Activated naive CD4-positive, alpha-beta T cell treated with anti-CD3 and anti-CD28 coated beads, Interleukin-2, amount 50 U/mL, for 72 hours (primary cell): Measurements from ENCODE around the gene HPCAL1. TPM values are rescaled to one million over a fixed set of nuclear protein-coding genes. Genes with fewer than 3 reads are reported as not detected.
A peak's percentile ranks its signal among the peaks of the same experiment; 100 is the strongest.
"Not testable (repeated sequence)": the region's sequence is repeated elsewhere in the genome, so short reads cannot be mapped to it uniquely, and the experiment has no call there.

ENCODE experiments used
- ATAC-seq, 2 donors: fragments of 150-1000 bp; cut with Tn5 transposase; 2 replicates each; pipeline ENCODE4 v1.10.0; 2021; ENCODE audit warnings: mild to moderate bottlenecking in 2 of 2, moderate library complexity in 2 of 2
- DNase-seq, 2 donors: peaks; one replicate each; pipeline ENCODE4 v3.0.0; 2021 to 2022; ENCODE audit warnings: low spot score in 2 of 2
- H3K27ac Mint-ChIP-seq, 2 donors: one replicate each; pipeline ENCODE4 v1.8.0; 2022; ENCODE audit warnings: mild to moderate bottlenecking in 2 of 2, mixed read lengths in 2 of 2
- H3K36me3 Mint-ChIP-seq, 2 donors: one replicate each; pipeline ENCODE4 v1.8.0; 2022; ENCODE audit warnings: mixed read lengths in 2 of 2
- H3K9me3 Mint-ChIP-seq, 2 donors: one replicate each; pipeline ENCODE4 v1.8.0; 2022; ENCODE audit warnings: mixed read lengths in 2 of 2
- total RNA-seq, 2 donors: library from RNA; stranded (reverse); gene quantifications; one replicate each; pipeline ENCODE4 v1.2.3, GENCODE V29; 2022

The HPCAL1 gene
- total RNA-seq, 2 donors from 2014 or later: 46.0 to 96.5 TPM

- no peak for ATAC-seq
- H3K9me3 Mint-ChIP-seq: no peaks in the 10 kb centered on the region
Measured at GRCh38 chr2:10454505-10454904, 151.8 kb downstream of the HPCAL1 start.

GRCh38 chr2:10457195-10457594 lies 154.5 kb downstream of the HPCAL1 start:
- DNase-seq, H3K36me3 Mint-ChIP-seq, H3K9me3 Mint-ChIP-seq, H3K27ac Mint-ChIP-seq, ATAC-seq: not testable (repeated sequence)

More at GRCh38 chr2:10454505-10454904, 151.8 kb downstream of the HPCAL1 start:
- DNase-seq: no peak
- Mint-ChIP-seq H3K36me3 (peaks cover 0 to 4% of the 10 kb centered on the region in 2 donors), H3K27ac (peak overlapping the region in 1 of 2 donors; percentile 39)

- H3K9me3 Mint-ChIP-seq: no peaks in the 10 kb centered on the region
- no peak for DNase-seq
Measured at GRCh38 chr2:10457846-10458598, 155.3 kb downstream of the HPCAL1 start.

GRCh38 chr2:10460366-10460796 lies 157.7 kb downstream of the HPCAL1 start:
- no peaks in the 10 kb centered on the region for H3K9me3 Mint-ChIP-seq
- H3K27ac Mint-ChIP-seq: no peak overlapping the region
- no peak for ATAC-seq
- no peak for DNase-seq
- H3K36me3 Mint-ChIP-seq: no peaks in the 10 kb centered on the region

More at GRCh38 chr2:10457846-10458598, 155.3 kb downstream of the HPCAL1 start:
- Mint-ChIP-seq H3K27ac (no peak overlapping the region), H3K36me3 (no peaks in the 10 kb centered on the region)
- ATAC-seq: no peak

GRCh38 chr2:10462178-10463083 lies 159.7 kb downstream of the HPCAL1 start:
- Mint-ChIP-seq H3K9me3 (no peaks in the 10 kb centered on the region), H3K36me3 (no peaks in the 10 kb centered on the region), H3K27ac (no peak overlapping the region)
- DNase-seq (no peak), ATAC-seq (no peak)

- no peaks in the 10 kb centered on the region for H3K36me3 Mint-ChIP-seq
- ATAC-seq: no peak
- H3K9me3 Mint-ChIP-seq: no peaks in the 10 kb centered on the region
- H3K27ac Mint-ChIP-seq: no peak overlapping the region
- DNase-seq: no peak
Measured at GRCh38 chr2:10465910-10466309, 163.2 kb downstream of the HPCAL1 start.

- Mint-ChIP-seq H3K36me3 (no peaks in the 10 kb centered on the region), H3K27ac (no peak overlapping the region), H3K9me3 (no peaks in the 10 kb centered on the region)
- ATAC-seq (no peak), DNase-seq (no peak)
Measured at GRCh38 chr2:10466801-10467200, 164.1 kb downstream of the HPCAL1 start.

- ATAC-seq (no peak), DNase-seq (no peak)
- H3K9me3 Mint-ChIP-seq: no peaks in the 10 kb centered on the region
- no peaks in the 10 kb centered on the region for H3K36me3 Mint-ChIP-seq
- H3K27ac Mint-ChIP-seq: no peak overlapping the region
Measured at GRCh38 chr2:10467401-10467800, 164.7 kb downstream of the HPCAL1 start.

GRCh38 chr2:10469301-10469700 lies 166.6 kb downstream of the HPCAL1 start:
- DNase-seq (no peak), ATAC-seq (no peak)
- Mint-ChIP-seq H3K9me3 (no peaks in the 10 kb centered on the region), H3K36me3 (no peaks in the 10 kb centered on the region), H3K27ac (no peak overlapping the region)

- H3K36me3 Mint-ChIP-seq: no peaks in the 10 kb centered on the region
- no peaks in the 10 kb centered on the region for H3K9me3 Mint-ChIP-seq
- H3K27ac Mint-ChIP-seq: no peak overlapping the region
- no peak for ATAC-seq
- no peak for DNase-seq
Measured at GRCh38 chr2:10469955-10470608, 167.4 kb downstream of the HPCAL1 start.

- Mint-ChIP-seq H3K27ac (no peak overlapping the region), H3K36me3 (no peaks in the 10 kb centered on the region), H3K9me3 (no peaks in the 10 kb centered on the region)
- DNase-seq: no peak
- ATAC-seq: no peak
Measured at GRCh38 chr2:10471046-10471571, 168.4 kb downstream of the HPCAL1 start.

- H3K9me3 Mint-ChIP-seq: no peaks in the 10 kb centered on the region
- ATAC-seq: no peak
- H3K27ac Mint-ChIP-seq: no peak overlapping the region
- no peak for DNase-seq
- no peaks in the 10 kb centered on the region for H3K36me3 Mint-ChIP-seq
Measured at GRCh38 chr2:10471955-10472354, 169.3 kb downstream of the HPCAL1 start.

GRCh38 chr2:10473121-10473756 lies 170.5 kb downstream of the HPCAL1 start:
- ATAC-seq (no peak), DNase-seq (no peak)
- no peaks in the 10 kb centered on the region for H3K36me3 Mint-ChIP-seq
- H3K9me3 Mint-ChIP-seq: no peaks in the 10 kb centered on the region
- peak overlapping the region in 1 of 2 donors; percentile 14 for H3K27ac Mint-ChIP-seq

GRCh38 chr2:10475221-10475722 lies 172.6 kb downstream of the HPCAL1 start:
- ATAC-seq (no peak), DNase-seq (no peak)
- no peaks in the 10 kb centered on the region for H3K36me3 Mint-ChIP-seq
- no peak overlapping the region for H3K27ac Mint-ChIP-seq
- H3K9me3 Mint-ChIP-seq: no peaks in the 10 kb centered on the region

- no peak overlapping the region for H3K27ac Mint-ChIP-seq
- H3K9me3 Mint-ChIP-seq: no peaks in the 10 kb centered on the region
- H3K36me3 Mint-ChIP-seq: no peaks in the 10 kb centered on the region
- DNase-seq (no peak), ATAC-seq (no peak)
Measured at GRCh38 chr2:10475811-10476660, 173.3 kb downstream of the HPCAL1 start.
